Measurements from ENCODE around the gene SLC24A3.

GRCh38 chr20:19486446-19486845, 274.0 kb downstream of the SLC24A3 start:
- TF ChIP-seq CTCF (conservative IDR thresholded peaks at IDR 0.05; ENCODE audit: low read length) (no peak), EZH2phosphoT487 (IDR thresholded peaks at IDR 0.05; ENCODE audit: borderline replicate concordance, low read depth, low read length) (no peak)

All from OCI-LY7 (cell line).